GM18907 (cell line): ENCODE results near the gene GARRE1.
"Not testable (repeated sequence)": the region's sequence is repeated elsewhere in the genome, so short reads cannot be mapped to it uniquely, and the experiment has no call there.

ENCODE experiments used
- ATAC-seq: cut with Tn5 transposase; IDR thresholded peaks from one replicate; pipeline ENCODE4 v1.9.1; 2021; ENCODE audit warnings: mild to moderate bottlenecking, moderate library complexity; ENCODE audit not compliant: unreplicated experiment

The GARRE1 gene

GRCh38 chr19:34254046-34254697 is at the start of gene GARRE1:
Gene GARRE1, plus strand, starts transcription at chr19:34254554. Its CDS starts 45,920 bp downstream, at chr19:34300474.
- peak; percentile 92 for ATAC-seq

GRCh38 chr19:34205324-34205723 is 49.0 kb upstream of the GARRE1 start:
- ATAC-seq, result not testable (repeated sequence)

GRCh38 chr19:34208291-34208884 is 46.0 kb upstream of the GARRE1 start:
- ATAC-seq, result no peak

GRCh38 chr19:34209726-34210125 is 44.6 kb upstream of the GARRE1 start:
- ATAC-seq, result no peak

GRCh38 chr19:34213283-34213682 is 41.1 kb upstream of the GARRE1 start:
- no peak for ATAC-seq

GRCh38 chr19:34214040-34214439 is 40.3 kb upstream of the GARRE1 start:
- ATAC-seq, result no peak

- ATAC-seq, result no peak
These were observed 39.2 kb upstream of the GARRE1 start for GRCh38 chr19:34215006-34215665.

- no peak for ATAC-seq
These were observed 38.7 kb upstream of the GARRE1 start for GRCh38 chr19:34215666-34216038.

GRCh38 chr19:34216745-34217219 is 37.6 kb upstream of the GARRE1 start:
- not testable (repeated sequence) for ATAC-seq

- peak; percentile 68 for ATAC-seq
These were observed 36.2 kb upstream of the GARRE1 start for GRCh38 chr19:34217952-34218817.

GRCh38 chr19:34218818-34219164 is 35.6 kb upstream of the GARRE1 start:
- ATAC-seq, result no peak

GRCh38 chr19:34220472-34221063 is 33.8 kb upstream of the GARRE1 start:
- ATAC-seq, result no peak

- ATAC-seq, result no peak
These were observed 32.0 kb upstream of the GARRE1 start for GRCh38 chr19:34222386-34222785.

GRCh38 chr19:34224996-34225658 is 29.2 kb upstream of the GARRE1 start:
- ATAC-seq, result no peak

- no peak for ATAC-seq
These were observed 28.7 kb upstream of the GARRE1 start for GRCh38 chr19:34225659-34226015.

- no peak for ATAC-seq
These were observed 28.3 kb upstream of the GARRE1 start for GRCh38 chr19:34226036-34226435.

- ATAC-seq, result no peak
These were observed 26.0 kb upstream of the GARRE1 start for GRCh38 chr19:34228347-34228746.

- ATAC-seq, result no peak
These were observed 25.6 kb upstream of the GARRE1 start for GRCh38 chr19:34228762-34229161.

GRCh38 chr19:34229721-34230120 is 24.6 kb upstream of the GARRE1 start:
- ATAC-seq, result no peak

GRCh38 chr19:34230820-34231219 is 23.5 kb upstream of the GARRE1 start:
- no peak for ATAC-seq
